SK-N-DZ (cell line): ENCODE measurements around the gene NRSN1.
"Not testable (repeated sequence)": the region's sequence is repeated elsewhere in the genome, so short reads cannot be mapped to it uniquely, and the experiment has no call there.

Experiments used
- DNase-seq: peaks from one replicate; pipeline ENCODE4 v3.0.0-alpha.2; 2015; ENCODE audit warnings: low spot score

Gene NRSN1

GRCh38 chr6:24140591-24140990 is 14.6 kb downstream of the NRSN1 start:
- no peak for DNase-seq

- DNase-seq = not testable (repeated sequence)
Measured at GRCh38 chr6:24142733-24143132, 16.7 kb downstream of the NRSN1 start.

- DNase-seq = no peak
Measured at GRCh38 chr6:24145690-24146131, 19.7 kb downstream of the NRSN1 start.

- no peak for DNase-seq
Measured at GRCh38 chr6:24146871-24147270, 20.9 kb downstream of the NRSN1 start.

GRCh38 chr6:24147511-24148153 is 21.6 kb downstream of the NRSN1 start:
- no peak for DNase-seq

GRCh38 chr6:24148154-24148570 is 22.1 kb downstream of the NRSN1 start:
- no peak for DNase-seq

- no peak for DNase-seq
Measured at GRCh38 chr6:24148684-24149083, 22.7 kb downstream of the NRSN1 start.

- no peak for DNase-seq
Measured at GRCh38 chr6:24149296-24149695, 23.3 kb downstream of the NRSN1 start.

- no peak for DNase-seq
Measured at GRCh38 chr6:24149836-24150235, 23.8 kb downstream of the NRSN1 start.

GRCh38 chr6:24152014-24152413 is 26.0 kb downstream of the NRSN1 start:
- DNase-seq = no peak

- DNase-seq = no peak
Measured at GRCh38 chr6:24154121-24154520, 28.1 kb downstream of the NRSN1 start.

- no peak for DNase-seq
Measured at GRCh38 chr6:24157886-24158285, 31.9 kb downstream of the NRSN1 start.

- no peak for DNase-seq
Measured at GRCh38 chr6:24183584-24183983, 57.6 kb downstream of the NRSN1 start.

- no peak for DNase-seq
Measured at GRCh38 chr6:24186349-24186748, 60.3 kb downstream of the NRSN1 start.

- no peak for DNase-seq
Measured at GRCh38 chr6:24187965-24188577, 62.1 kb downstream of the NRSN1 start.

- DNase-seq = no peak
Measured at GRCh38 chr6:24188578-24189080, 62.6 kb downstream of the NRSN1 start.

GRCh38 chr6:24191346-24191745 is 65.3 kb downstream of the NRSN1 start:
- DNase-seq = peak; percentile 35

GRCh38 chr6:24193364-24193763 is 67.3 kb downstream of the NRSN1 start:
- DNase-seq = no peak

GRCh38 chr6:24194978-24195700 is 69.1 kb downstream of the NRSN1 start:
- no peak for DNase-seq

GRCh38 chr6:24195836-24196597 is 70.0 kb downstream of the NRSN1 start:
- no peak for DNase-seq
